Femur (tissue), 1 donor: Measurements from ENCODE around the gene DRICH1.
"Not testable (repeated sequence)": the region's sequence is repeated elsewhere in the genome, so short reads cannot be mapped to it uniquely, and the experiment has no call there.

Experiments used
- DNase-seq: peaks from one replicate; pipeline ENCODE4 v3.0.0-alpha.2; 2017

The DRICH1 gene

DNA sequence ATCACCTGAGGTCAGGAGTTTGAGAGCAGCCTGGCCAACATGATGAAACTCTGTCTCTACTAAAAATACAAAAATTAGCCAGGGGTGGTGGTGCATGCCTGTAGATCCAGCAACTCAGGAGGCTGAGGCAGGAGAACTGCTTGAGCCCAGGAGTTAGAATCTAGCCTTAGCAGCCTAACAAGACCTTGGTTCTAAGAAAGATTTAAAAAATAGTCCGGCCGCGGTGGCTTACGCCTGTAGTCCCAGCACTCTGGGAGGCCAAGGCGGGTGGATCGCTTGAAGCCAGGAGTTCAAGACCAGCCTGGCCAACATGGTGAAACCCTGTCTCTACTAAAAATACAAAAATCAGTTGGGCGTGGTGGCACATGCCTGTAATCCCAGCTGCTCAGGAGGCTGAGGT, 14.4 kb upstream of the DRICH1 start:
- not testable (repeated sequence) for DNase-seq

DNA sequence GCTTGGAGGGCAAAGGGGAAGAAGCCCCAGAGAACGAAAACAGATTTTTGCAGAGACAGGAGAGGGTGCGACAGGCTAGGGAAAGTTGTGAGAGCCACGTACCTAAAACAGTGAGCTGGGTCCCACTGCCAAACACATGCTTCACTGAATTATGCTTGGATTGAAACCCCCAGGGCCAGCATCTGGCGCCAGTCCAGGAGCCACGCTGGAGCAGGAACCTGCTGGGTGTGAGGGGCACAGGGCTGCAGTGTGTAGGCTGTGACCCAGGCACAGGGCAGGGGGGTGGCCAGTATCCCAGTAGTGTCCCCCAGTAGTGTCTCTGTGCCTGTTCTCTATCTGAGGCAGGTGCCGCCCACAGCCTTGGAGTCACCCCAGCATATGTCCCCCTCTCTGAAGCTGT, 8.1 kb upstream of the DRICH1 start:
- not testable (repeated sequence) for DNase-seq

DNA sequence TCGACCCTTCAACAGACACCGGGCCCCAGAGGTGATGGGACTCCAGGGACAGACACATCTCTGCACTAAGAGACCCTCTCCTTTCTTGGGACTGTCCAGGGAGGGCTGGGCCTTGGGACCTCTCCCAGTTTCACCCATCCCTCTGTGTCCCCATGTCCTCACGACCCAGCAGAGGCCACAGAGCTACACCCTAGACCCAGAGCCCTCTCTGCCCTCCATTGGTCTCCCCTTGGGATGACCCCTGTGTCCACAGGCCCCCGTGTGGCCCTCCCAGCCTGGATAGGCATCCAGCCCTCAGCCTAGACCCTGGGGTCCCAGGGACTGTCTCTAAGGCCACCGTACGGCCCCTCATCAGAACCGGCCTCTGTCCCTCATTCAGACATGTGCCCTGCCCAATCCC, 7.5 kb upstream of the DRICH1 start:
- DNase-seq = no peak

DNA sequence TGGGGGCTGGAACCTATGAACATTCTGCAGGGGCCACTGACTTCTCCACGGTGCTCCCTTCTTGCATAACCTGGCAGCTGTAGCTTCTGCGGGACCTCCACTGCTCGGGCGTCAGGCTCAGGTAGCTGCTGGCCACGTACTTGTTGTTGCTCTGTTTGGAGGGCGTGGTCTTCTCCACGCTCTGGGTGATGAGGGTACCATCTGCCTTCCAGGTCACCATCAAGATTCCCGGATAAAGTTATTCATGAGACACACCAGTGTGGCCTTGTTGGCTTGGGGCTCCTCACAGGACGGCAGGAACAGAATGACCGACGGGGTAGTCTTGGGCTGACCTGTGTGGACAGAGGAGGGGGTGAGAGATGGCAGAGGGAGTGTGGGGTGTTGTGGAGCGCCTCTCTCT, 6.5 kb upstream of the DRICH1 start:
- no peak for DNase-seq

DNA sequence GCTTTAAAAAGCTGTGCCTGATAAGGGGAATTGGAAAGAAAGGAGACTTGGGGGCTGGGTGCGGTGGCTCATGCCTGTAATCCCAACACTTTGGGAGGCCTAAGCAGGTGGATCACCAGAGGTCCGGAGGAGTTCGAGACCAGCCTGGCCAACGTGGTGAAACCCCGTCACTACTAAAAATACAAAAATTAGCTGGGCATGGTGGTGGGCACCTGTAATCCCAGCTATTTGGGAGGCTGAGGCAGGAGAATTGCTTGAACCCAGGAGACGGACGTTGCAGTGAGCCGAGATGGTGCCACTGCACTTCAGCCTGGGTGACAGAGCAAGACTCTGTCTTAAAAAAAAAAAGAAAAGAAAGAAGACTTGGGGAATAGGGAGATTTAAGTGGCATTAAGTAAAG, 3.2 kb upstream of the DRICH1 start:
- DNase-seq = not testable (repeated sequence)

DNA sequence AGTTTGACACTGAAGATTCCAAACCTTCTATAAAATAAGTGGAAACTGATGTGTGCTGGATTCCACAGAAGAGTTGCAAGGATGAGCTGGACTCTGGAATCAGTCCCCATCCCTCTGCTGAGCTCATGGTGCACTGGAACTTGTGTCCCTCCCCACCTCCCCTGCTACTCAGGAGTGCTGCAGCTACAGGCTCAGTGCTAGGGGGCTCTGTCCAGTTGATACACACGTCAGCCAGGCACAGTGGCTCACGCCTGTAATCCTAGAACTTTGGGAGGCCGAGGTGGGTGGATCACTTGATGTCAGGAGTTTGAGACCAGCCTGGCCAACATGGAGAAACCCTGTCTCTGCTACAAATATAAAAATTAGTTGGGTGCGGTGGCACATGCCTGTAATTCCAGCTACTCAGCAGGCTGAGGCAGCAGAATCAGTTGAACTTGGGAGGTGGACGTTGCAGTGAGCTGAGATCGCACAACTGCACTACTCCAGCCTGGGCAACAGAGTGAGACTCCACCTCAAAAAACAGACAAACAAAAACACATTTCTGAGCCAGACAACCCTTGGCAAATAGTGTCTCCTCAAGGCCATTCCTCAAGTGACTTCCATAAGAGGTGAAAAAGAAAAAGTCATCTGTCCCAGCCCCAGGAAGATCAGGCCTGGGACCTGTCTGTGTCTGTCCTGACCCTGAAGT, 3.9 kb downstream of the DRICH1 start:
- not testable (repeated sequence) for DNase-seq

DNA sequence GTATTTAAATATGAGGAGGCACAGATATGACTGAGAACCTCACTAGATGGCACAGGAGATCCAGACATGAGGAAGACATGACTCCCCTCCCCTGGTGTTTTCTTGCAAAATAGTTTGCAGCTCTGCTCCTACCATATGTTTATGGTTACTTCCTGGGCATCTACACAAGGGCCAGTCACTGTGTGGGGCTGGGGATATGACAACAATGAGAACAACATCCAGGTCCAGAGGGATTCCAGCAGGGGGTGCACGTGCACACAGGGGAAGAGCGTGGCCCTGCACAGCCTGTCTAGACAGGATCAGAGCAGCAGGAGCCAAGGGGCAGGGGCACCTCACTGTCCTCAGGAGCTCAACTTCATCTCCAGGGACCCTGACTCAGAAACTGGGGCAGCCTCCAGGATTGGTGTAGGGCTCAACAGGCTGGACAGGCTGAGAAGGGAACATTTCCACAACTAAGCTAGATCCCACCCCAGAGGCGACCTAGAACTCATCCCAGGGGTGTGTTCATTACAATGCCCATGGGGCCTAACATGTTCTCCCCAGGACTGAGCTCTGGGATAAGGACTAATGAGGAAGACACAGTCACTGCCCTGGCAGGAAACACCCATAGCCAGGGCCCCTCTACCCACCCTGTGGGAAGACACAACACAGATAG, 4.6 kb downstream of the DRICH1 start:
- DNase-seq = peak; percentile 37

DNA sequence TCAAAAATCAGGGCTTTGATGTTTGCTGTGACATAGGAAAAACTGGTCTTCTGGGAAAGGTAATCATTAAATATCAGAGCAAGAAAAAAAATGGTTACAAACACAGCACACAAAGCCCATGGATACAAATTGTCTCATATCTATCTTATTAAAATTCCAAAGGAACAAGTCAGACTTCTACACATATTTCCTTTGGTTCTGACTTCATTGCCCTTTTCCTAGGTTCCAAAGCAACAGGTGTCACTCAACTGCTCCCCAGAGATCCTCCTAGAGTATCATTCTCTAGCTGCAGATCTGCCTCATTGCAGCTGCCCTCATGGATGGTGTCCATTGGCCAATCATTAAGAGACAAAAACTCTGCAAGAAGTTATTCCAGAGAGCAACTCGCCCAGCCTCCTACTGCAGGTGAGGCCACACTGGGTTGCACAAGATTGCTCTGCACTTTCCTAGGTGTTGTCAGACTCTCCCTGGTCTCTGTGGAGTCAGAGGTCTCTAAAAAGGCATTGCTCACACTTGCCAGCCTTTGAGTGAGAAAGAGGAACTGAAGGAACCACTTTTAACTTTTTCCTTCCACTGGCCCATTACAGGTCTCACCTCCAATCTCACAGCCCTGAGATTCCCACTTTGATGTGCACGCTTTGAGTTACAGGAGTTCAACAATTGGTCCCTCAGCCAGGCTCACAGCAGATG, 5.7 kb downstream of the DRICH1 start:
- no peak for DNase-seq

DNA sequence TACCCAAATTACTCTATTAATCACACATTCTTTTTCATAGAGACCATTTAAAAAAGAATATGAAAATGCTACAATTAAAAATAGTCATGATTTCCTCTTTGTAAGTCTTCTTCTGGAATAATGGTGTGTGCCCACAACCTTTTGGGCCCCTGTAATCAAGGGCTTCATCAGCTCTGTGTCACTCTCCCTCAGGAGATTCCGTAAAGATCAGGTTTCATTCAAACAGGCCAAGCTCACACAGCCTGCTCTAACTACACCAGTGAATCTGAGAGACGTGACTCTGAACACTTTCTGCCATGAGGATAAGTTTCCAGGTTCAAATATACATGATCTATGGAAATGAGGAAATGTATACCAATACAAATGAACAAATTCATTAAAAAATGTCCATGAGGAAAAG, 9.5 kb downstream of the DRICH1 start:
- no peak for DNase-seq

DNA sequence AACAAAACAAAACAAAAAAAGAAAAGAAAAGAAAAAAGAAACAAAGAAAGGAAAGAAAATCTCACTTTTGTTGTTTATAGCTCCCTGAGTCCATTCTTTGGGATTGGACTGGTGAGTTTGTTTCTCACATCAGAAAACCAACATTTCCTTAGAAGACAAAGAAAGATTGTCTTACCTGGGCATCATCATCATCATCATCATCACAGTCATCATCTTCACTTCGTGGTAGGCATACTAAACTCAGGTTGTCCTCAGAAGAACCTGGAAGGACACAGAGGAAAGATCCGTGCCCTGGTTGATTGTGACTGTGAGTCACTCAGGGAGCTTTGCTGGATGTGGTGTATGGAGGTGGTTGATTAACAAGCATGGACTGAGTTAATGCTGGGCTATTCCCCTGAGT, 10.2 kb downstream of the DRICH1 start:
- not testable (repeated sequence) for DNase-seq

DNA sequence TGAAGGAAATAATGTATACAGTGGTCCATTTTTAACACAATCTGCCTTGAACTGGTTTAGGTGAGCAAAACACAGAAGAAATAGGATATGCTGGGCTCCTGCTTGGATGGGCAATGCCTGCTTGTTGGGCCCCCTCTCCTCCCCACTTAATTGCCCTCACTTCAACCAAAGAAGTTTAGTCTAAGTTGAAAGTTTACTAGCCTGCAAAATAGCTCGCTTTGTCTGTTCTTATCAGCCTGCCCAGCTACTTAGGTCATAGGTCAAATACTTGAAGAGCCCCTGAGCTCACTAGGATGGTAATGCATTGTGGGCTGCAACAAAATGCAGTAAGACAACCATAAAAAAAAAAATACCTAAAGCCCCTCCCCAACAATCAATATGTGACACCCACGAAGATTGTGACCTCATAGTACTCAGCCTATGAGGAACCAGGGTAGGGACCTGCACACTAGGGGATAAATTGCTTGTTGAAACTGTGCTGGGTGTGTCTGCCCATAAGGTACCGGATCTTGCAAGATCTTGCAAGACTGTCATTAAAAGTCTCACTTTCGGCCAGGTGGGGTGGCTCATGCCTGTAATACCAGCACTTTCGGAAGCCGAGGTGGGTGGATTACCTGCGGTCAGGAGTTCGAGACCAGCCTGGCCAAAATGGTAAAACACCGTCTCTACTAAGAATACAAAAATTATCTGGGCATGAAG, 10.9 kb downstream of the DRICH1 start:
- no peak for DNase-seq

DNA sequence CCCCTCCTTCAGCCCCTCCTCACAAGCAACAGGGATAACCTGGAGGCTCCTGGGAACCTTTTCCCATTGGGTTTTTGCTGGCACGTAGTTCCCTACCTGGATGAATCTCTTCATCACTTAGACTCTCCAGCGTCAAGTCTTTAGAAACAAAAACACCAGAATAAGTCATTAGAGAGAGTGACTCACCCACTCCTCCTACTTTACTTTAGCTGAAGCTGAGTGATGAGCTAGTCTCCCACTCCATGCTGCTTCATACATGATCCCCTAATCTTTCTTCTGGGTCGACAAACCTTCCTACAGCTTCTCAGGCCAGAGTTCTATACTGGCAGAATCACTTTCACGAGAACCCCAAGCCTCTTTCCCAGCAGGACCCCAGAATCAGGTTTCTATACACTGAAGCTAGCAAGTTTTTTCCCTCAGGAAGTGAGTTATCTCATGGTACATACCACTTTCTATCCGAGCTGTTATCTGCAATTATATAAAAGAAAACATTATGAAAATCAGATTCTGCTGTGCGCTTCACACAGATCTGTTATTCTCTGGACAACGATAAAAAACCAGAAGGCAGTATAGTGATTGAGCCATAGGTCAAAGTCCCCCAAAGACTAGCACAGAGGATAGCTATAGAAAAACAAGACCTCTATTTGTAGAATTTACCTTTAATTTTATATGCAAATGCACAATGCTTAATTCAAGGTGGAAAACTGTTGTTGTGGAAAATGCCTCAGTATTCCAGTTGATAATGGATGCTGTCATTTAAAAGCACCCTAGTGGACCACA, 18.7 kb downstream of the DRICH1 start:
- no peak for DNase-seq

DNA sequence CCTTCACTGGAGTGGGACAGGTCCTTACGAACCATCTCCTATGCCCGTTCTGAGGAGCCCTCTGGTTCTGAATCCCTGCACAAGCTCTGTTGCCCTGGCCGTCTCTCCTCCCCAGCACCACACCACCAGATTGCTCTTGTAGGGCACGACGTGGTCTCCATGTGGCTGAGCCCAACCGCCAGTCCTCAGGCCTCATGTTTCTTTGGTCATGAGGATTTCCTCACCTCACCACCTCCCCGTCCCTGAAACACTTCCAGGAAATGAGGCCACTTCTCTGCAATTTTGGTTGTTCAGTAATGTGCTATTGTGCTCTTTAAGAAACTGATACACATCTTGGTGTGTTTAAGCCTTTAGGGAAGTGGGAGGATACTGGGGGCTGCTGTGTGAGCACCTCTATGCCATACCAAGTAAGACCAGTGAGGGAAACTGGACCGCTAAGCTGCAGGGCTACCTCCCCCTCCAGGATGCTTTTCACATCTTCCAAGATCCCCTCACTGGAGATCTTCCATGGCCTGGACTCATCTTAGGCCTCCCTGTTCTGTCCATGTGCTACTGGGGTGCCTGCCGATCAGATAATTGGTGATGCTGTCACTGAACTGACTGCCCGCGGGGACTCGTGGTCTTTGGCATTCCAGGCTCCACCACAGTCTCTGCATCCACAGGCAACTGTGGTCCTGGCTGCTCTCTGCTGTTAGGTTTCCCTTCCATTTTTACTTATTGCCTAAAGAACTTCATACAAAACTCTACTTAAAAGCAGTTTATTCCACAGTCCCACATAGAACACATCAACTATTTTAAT, 21.9 kb downstream of the DRICH1 start:
- DNase-seq = no peak

DNA sequence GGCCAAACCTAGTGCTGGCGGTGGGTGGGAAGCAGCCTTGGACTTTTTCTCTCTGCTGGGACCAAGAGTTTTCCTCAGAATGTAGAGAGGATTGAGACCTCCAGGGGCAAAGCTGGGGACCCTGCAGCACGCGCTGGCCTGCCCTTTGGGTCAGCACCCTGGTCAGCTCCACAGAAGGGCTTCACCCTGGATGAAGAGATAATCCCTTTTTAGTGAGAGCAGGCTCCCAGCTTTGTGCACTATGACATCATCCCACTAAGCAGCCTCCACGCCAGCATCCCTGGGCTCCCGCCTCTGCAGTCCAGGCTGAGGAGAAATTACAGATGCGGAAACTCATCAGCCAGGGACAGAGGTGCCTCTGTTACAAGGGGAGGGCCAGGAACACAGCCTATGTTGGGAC, 23.5 kb downstream of the DRICH1 start:
- DNase-seq = no peak

DNA sequence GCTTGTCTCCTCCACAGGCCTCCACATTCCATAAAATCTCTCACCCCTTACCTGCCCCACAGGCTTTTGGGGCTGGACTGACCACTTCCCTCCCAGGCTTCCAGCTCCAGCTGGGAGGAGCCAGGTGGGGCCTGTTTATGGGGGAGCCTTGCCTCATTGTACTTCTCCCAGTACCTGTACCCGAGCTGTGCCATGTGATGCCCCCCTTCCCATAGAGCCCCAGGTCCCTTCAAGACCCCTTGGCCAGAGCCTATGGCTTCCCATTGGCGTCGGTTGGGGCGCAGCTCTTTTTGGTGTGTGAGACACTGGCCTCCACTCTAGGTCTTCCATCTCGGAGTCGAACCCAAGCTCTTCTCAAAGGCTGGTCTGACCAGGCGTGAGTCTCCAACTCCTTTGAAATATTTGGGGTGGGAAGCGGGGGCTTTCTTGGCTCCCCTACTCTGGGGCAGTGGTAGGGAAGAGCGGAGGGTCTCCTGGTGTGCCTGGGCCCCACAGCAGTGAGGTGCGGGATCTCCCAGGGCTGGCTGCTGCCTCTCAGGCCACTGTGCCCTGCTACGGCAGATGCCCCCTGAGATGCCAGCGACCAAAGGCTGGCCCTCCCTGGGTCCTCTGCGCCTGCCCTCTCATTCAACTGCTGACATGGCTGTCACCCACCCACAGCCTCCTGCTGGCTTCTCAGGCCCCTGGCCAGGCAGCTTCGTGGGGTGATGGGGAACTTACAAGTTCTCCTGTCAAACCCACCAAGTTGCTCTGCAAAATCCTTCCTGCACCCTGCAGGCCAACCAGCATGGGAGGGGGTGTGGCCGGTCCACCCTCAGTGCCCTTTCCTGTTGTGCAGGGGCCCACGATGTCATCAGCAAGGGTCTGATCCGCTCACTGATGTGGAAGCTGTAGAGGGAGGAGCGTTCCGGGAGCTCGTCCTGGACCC, 25.7 kb downstream of the DRICH1 start:
- no peak for DNase-seq

DNA sequence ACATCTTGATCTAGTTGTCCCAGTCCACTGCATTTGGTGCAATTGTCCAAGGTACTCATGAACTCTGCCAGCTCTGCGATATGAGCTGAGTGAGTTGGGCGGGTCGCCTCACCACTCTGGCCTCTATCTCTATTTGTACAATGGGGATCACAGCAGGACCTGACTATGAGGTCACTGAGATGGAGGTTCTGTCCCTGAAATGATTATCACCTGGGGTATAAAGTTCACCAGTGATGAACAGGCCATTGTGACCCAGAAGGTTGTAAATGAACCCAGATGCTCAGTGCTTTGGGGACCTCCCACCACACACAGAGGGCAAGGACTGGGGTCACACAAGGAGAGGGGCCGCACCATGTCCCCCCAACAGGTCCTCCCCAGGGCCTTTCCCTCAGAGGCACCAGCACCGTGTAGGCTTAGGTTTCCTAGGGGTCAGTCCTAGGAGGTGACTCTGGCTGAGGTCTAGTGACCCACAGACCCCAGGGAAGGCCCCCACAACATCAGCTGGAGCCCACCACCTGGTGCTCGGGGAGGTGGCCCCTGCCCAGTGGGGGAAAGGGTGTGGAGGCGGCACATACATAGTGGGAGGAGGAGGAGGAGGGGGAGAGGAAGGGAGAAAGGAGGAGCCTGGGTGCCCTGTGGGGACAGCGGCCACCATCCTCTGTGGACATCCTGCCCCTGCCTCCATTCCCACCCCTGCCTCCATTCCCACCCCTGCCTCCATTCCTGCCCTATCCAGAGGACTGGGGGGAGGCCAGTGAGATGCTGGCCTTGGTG, 27.0 kb downstream of the DRICH1 start:
- no peak for DNase-seq

DNA sequence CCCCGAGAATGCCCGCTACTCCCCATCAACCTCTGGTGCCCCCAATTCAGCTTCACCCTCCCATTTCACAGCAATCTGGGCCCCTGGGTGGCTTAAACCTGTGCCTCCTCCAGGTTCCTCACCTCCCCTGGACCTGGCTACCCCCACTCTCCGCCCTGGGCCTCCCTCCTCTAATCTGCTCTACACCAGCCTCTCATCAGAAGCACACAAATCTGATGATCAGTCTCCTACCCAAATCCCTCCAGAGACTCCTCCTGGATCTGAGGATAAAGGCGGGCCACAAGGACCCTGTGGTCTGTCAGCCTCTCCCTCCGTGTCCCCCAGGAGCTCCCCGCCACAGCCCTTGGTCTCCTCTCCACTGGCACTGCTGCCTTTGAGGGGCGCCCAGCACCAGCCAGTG, 28.9 kb downstream of the DRICH1 start:
- DNase-seq = no peak

DNA sequence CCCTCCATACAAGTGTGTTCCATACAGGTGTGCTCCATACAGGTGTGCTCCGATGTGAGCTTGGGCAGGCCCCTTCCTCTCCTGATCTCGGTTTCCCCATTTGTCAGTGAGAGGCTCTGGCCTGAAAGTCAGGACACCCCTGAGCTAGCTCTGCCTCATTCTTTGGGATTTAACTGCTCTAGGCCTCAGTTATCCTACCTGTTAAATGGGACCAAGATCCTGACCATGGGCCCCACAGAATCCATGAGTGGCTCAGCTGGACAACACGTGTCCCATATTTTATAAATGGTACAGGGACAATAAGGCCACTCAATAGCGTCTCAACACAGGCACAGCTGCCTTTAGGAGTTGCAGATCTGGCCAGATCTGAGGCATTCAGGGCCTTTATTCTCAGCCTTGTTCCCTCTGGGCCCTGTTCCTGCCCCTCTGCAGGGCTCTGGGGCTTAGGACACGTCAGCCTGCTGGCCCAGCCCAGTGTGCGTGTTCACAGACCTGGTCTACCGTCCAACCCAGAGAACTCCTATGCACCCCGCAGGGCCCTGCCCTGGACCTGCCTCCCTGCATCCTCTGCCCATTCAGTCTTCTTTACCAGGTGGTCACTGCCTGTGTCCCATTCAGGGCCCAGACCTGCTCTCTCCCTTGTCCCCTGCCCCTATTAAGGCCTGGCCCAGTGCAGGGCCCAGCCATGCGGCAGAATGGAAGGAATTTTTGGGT, 33.2 kb downstream of the DRICH1 start:
- no peak for DNase-seq

DNA sequence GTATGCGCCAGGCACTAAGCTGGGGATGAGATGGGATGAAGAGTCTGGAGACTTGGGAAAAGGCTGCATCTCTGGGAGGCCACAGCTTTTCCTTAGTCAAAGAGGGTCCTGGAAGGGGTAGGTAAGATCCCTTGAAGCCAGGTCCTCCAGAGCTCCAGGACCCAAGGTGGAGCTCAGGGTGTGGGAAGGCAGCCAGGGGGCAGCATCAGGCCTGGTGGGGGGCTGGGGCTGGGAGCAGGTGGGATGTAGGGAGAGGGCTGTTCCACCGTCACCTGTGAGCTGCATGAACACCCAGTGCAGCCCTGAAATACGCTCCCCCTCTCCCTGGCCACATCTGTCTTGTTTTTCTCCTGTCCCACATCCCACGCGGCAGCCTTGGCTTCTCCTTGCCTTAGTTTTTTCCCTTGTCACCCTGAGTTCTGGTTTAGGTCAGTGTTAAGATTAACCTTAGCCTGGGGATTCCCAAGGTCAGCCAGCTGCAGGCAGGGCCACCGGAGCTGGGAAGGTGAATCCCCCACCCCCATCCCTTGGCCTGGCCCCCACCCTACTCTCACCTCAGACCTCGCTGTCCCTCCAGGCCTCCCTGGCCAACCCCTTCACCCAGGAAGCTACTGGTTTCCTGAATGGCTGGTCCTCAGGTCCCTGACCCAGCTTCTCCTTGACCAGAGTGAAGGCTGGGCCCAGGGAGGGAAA, 34.4 kb downstream of the DRICH1 start:
- DNase-seq = not testable (repeated sequence)
